Tibial nerve (tissue), 4 donors: ENCODE results near the gene EOLA1. TPM values are rescaled to one million over a fixed set of nuclear protein-coding genes. Genes with fewer than 3 reads are reported as not detected.
A peak's percentile ranks its signal among the peaks of the same experiment; 100 is the strongest.

Experiments used
- DNase-seq, 2 donors: peaks; one replicate each; pipeline ENCODE4 v3.0.0-alpha.2; 2019; ENCODE audit warnings: low spot score in 2 of 2
- H3K27ac ChIP-seq, 4 donors: fragments of 200-600 bp; sonication (generic) in 3 of 4; one replicate each; pipeline ENCODE4 v1.5.1; 2017 to 2019; ENCODE audit warnings: mild to moderate bottlenecking in 1 of 4
- H3K27me3 ChIP-seq, 2 donors: fragments of 200-600 bp; sonication (generic) in 1 of 2; one replicate each; pipeline versions ENCODE4 v1.5.1 to v1.6.0; 2017 to 2019
- H3K36me3 ChIP-seq, 3 donors: fragments of 200-600 bp; sonication (generic); one replicate each; pipeline ENCODE4 v1.5.1; 2018 to 2019
- H3K4me1 ChIP-seq, 4 donors: fragments of 200-600 bp; sonication (generic) in 3 of 4; one replicate each; pipeline ENCODE4 v1.5.1; 2017 to 2019
- H3K4me3 ChIP-seq, 4 donors: fragments of 200-600 bp; sonication (generic) in 3 of 4; one replicate each; pipeline ENCODE4 v1.5.1; 2017 to 2019; ENCODE audit warnings: mild to moderate bottlenecking in 1 of 4, moderate library complexity in 1 of 4
- H3K9me3 ChIP-seq, 4 donors: fragments of 200-600 bp; sonication (generic) in 3 of 4; one replicate each; pipeline ENCODE4 v1.5.1; 2017 to 2019
- CTCF ChIP-seq, 5 experiments: fragments of 200-600 bp in 3 of 5; fragments of 450-650 bp in 2 of 5; sonication (generic) in 3 of 5; IDR thresholded peaks; one replicate each; pipeline ENCODE4 v1.5.1; 2016 to 2019; ENCODE audit warnings: antibody characterized with exemption in 5 of 5, mild to moderate bottlenecking in 3 of 5, moderate library complexity in 2 of 5
- EP300 ChIP-seq, 2 donors: sonication (generic); formaldehyde crosslinking; IDR thresholded peaks; one replicate each; pipeline ENCODE4 v1.6.1; 2017; ENCODE audit warnings: antibody characterized with exemption in 2 of 2, mild to moderate bottlenecking in 1 of 2
- POLR2A ChIP-seq, 2 donors: fragments of 450-650 bp; IDR thresholded peaks; one replicate each; pipeline ENCODE4 v1.6.1; 2017; ENCODE audit warnings: antibody characterized with exemption in 2 of 2, mild to moderate bottlenecking in 2 of 2, moderate library complexity in 2 of 2
- WGBS, 2 donors: methylation state at CpG; one replicate each; pipeline ENCODE4 v1.1.5; 2018; 5-methylcytosine and 5-hydroxymethylcytosine counted together
- total RNA-seq, 4 donors: library from RNA; depleted of rRNA; stranded (reverse); fragments of >200 nt; gene quantifications; one replicate each; pipeline ENCODE4 v1.1.0, GENCODE V29; 2016

The EOLA1 gene
- total RNA-seq, 4 donors from 2014 or later: 9.8 to 16.5 (median 12.3) TPM

- TF ChIP-seq EP300 (IDR thresholded peaks at IDR 0.05) (no peak), POLR2A (IDR thresholded peaks at IDR 0.05) (no peak), CTCF (IDR thresholded peaks at IDR 0.05) (no peak)
- DNase-seq: no peak
- 16 to 39% methylated on average over 4 of the region's 4 CpGs for WGBS, 2 donors
- Histone ChIP-seq H3K9me3 (no peaks in the 10 kb centered on the region), H3K27me3 (no peaks in the 10 kb centered on the region), H3K27ac (no peak overlapping the region), H3K4me1 (peaks cover 0 to 4% (median 0%) of the 10 kb centered on the region in 4 donors), H3K36me3 (no peaks in the 10 kb centered on the region), H3K4me3 (no peak overlapping the region)
Observed at GRCh38 chrX:149510386-149510785, 30.4 kb upstream of the EOLA1 start.

GRCh38 chrX:149511081-149511480 is 29.7 kb upstream of the EOLA1 start:
- H3K9me3 ChIP-seq: no peaks in the 10 kb centered on the region
- H3K27ac ChIP-seq: no peak overlapping the region
- DNase-seq: no peak
- H3K36me3 ChIP-seq: no peaks in the 10 kb centered on the region
- TF ChIP-seq POLR2A (IDR thresholded peaks at IDR 0.05) (no peak), EP300 (IDR thresholded peaks at IDR 0.05) (no peak), CTCF (IDR thresholded peaks at IDR 0.05) (no peak)
- WGBS, 2 donors: 72 to 73% methylated on average over 5 of the region's 5 CpGs
- H3K27me3 ChIP-seq: no peaks in the 10 kb centered on the region
- peaks cover 0 to 4% (median 0%) of the 10 kb centered on the region in 4 donors for H3K4me1 ChIP-seq
- H3K4me3 ChIP-seq: no peak overlapping the region

- 57 to 71% methylated on average over 4 of the region's 4 CpGs for WGBS, 2 donors
- DNase-seq: peak in 1 of 2 donors; percentile 50
- no peak for TF ChIP-seq POLR2A (IDR thresholded peaks at IDR 0.05)
- peak; percentile 44 to 51 (median 48) for TF ChIP-seq CTCF (IDR thresholded peaks at IDR 0.05)
- H3K36me3 ChIP-seq: no peaks in the 10 kb centered on the region
- H3K27ac ChIP-seq: no peak overlapping the region
- H3K9me3 ChIP-seq: no peaks in the 10 kb centered on the region
- H3K4me1 ChIP-seq: peaks cover 0 to 4% (median 0%) of the 10 kb centered on the region in 4 donors
- H3K27me3 ChIP-seq: no peaks in the 10 kb centered on the region
- H3K4me3 ChIP-seq: no peak overlapping the region
Observed at GRCh38 chrX:149512225-149512885, 28.5 kb upstream of the EOLA1 start.

GRCh38 chrX:149513825-149514428 is 26.9 kb upstream of the EOLA1 start:
- Histone ChIP-seq H3K36me3 (no peaks in the 10 kb centered on the region), H3K9me3 (no peaks in the 10 kb centered on the region), H3K27ac (no peak overlapping the region), H3K27me3 (no peaks in the 10 kb centered on the region), H3K4me3 (no peak overlapping the region), H3K4me1 (peaks cover 0 to 4% (median 0%) of the 10 kb centered on the region in 4 donors)
- TF ChIP-seq CTCF (IDR thresholded peaks at IDR 0.05) (no peak), POLR2A (IDR thresholded peaks at IDR 0.05) (no peak), EP300 (IDR thresholded peaks at IDR 0.05) (no peak)
- WGBS, 2 donors: 64 to 66% methylated on average over 9 of the region's 9 CpGs
- DNase-seq: peak in 1 of 2 donors; percentile 11

- Histone ChIP-seq H3K4me1 (peaks cover 0 to 4% (median 0%) of the 10 kb centered on the region in 4 donors), H3K27me3 (no peaks in the 10 kb centered on the region), H3K9me3 (no peaks in the 10 kb centered on the region), H3K27ac (no peak overlapping the region), H3K4me3 (no peak overlapping the region), H3K36me3 (no peaks in the 10 kb centered on the region)
- DNase-seq: no peak
- no peak for TF ChIP-seq CTCF (IDR thresholded peaks at IDR 0.05)
- TF ChIP-seq EP300 (IDR thresholded peaks at IDR 0.05): no peak
- no peak for TF ChIP-seq POLR2A (IDR thresholded peaks at IDR 0.05)
- 76 to 81% methylated on average over 3 to 4 of the region's 4 CpGs for WGBS, 2 donors
Observed at GRCh38 chrX:149515954-149516602, 24.7 kb upstream of the EOLA1 start.
